Astrocyte (in vitro differentiated cells and primary cell): ENCODE measurements around the gene LRG1. TPM values are rescaled to one million over a fixed set of nuclear protein-coding genes. Genes with fewer than 3 reads are reported as not detected.

Experiments used
- DNase-seq: peaks from one replicate; pipeline ENCODE4 v3.0.0-alpha.2; 2010; ENCODE audit warnings: low read depth
- FAIRE-seq: peaks from 2 replicates; lab custom pipeline; 2011; peaks lifted over from hg19 to GRCh38; lab: Jason Lieb, UNC
- H2AFZ ChIP-seq: 2 replicates; pipeline ENCODE4 v1.6.0; 2012; ENCODE audit warnings: low read depth, low read length, inconsistent platforms
- H3K27ac ChIP-seq: 2 replicates; pipeline ENCODE4 v1.5.1; 2011; ENCODE audit warnings: low read depth, low read length, inconsistent platforms
- H3K27me3 ChIP-seq: 2 replicates; pipeline ENCODE4 v1.6.0; 2011; ENCODE audit warnings: low read length, inconsistent platforms; ENCODE audit not compliant: insufficient read depth
- H3K36me3 ChIP-seq: 2 replicates; pipeline ENCODE4 v1.5.1; 2011; ENCODE audit warnings: low read length, inconsistent platforms; ENCODE audit not compliant: insufficient read depth
- H3K4me1 ChIP-seq: 2 replicates; pipeline ENCODE4 v1.5.1; 2011; ENCODE audit warnings: low read length, inconsistent platforms; ENCODE audit not compliant: insufficient read depth
- H3K4me2 ChIP-seq: 2 replicates; pipeline ENCODE4 v1.6.0; 2012; ENCODE audit warnings: low read length, inconsistent platforms
- H3K4me3 ChIP-seq: 2 replicates; pipeline ENCODE4 v1.5.1; 2011; ENCODE audit warnings: low read depth, mild to moderate bottlenecking, low read length, inconsistent platforms; ENCODE audit not compliant: insufficient read depth
- H3K79me2 ChIP-seq: 2 replicates; pipeline ENCODE4 v1.6.0; 2012; ENCODE audit warnings: mild to moderate bottlenecking, low read length, inconsistent platforms; ENCODE audit not compliant: insufficient read depth
- H3K9ac ChIP-seq: 2 replicates; pipeline ENCODE4 v1.6.0; 2012; ENCODE audit warnings: mild to moderate bottlenecking, low read length, inconsistent platforms
- H3K9me3 ChIP-seq: 2 replicates; pipeline ENCODE4 v1.5.1; 2012; ENCODE audit warnings: low read depth, mild to moderate bottlenecking, low read length, inconsistent platforms; ENCODE audit not compliant: insufficient read depth
- H4K20me1 ChIP-seq: 2 replicates; pipeline ENCODE4 v1.6.0; 2012; ENCODE audit warnings: low read length, inconsistent platforms; ENCODE audit not compliant: insufficient read depth
- H3K27ac Mint-ChIP-seq: one replicate; pipeline ENCODE4 v1.8.0; 2021; ENCODE audit warnings: mild to moderate bottlenecking, mixed read lengths; ENCODE audit not compliant: unreplicated experiment
- H3K27me3 Mint-ChIP-seq: one replicate; pipeline ENCODE4 v1.8.0; 2021; ENCODE audit warnings: low read depth, mixed read lengths; ENCODE audit not compliant: unreplicated experiment
- H3K36me3 Mint-ChIP-seq: one replicate; pipeline ENCODE4 v1.8.0; 2021; ENCODE audit warnings: low read depth, mixed read lengths; ENCODE audit not compliant: unreplicated experiment
- H3K4me1 Mint-ChIP-seq: one replicate; pipeline ENCODE4 v1.8.0; 2021; ENCODE audit warnings: low read depth, mixed read lengths; ENCODE audit not compliant: unreplicated experiment
- H3K4me3 Mint-ChIP-seq: one replicate; pipeline ENCODE4 v1.8.0; 2021; ENCODE audit warnings: mild to moderate bottlenecking, moderate library complexity, mixed read lengths; ENCODE audit not compliant: unreplicated experiment
- H3K9me3 Mint-ChIP-seq: one replicate; pipeline ENCODE4 v1.8.0; 2021; ENCODE audit warnings: mild to moderate bottlenecking, mixed read lengths; ENCODE audit not compliant: unreplicated experiment
- CTCF ChIP-seq: IDR thresholded peaks from 2 replicates; pipeline ENCODE4 v1.5.1; 2011; ENCODE audit warnings: low read depth, mild to moderate bottlenecking, inconsistent platforms, low read length, moderate library complexity; ENCODE audit not compliant: insufficient read depth
- EZH2 ChIP-seq: IDR thresholded peaks from 2 replicates; pipeline ENCODE4 v1.6.1; 2012; ENCODE audit warnings: mild to moderate bottlenecking, low read length, inconsistent platforms; ENCODE audit not compliant: insufficient read depth
- total RNA-seq: library from RNA; stranded (reverse); gene quantifications from 2 replicates; pipeline ENCODE4 v1.2.1, GENCODE V29; 2021

Gene LRG1
- total RNA-seq, 1 donor from 2014 or later, result 0.14 TPM

- H3K36me3 ChIP-seq, result peaks cover 4% of the 10 kb centered on the region
- no peak overlapping the region for H2AFZ ChIP-seq
- peaks cover 6% of the 10 kb centered on the region for H3K4me1 ChIP-seq
- no peak overlapping the region for H3K27ac Mint-ChIP-seq
- DNase-seq (no peak), FAIRE-seq (no peak)
- no peaks in the 10 kb centered on the region for H3K9me3 ChIP-seq
- no peaks in the 10 kb centered on the region for H3K27me3 Mint-ChIP-seq
- H3K4me3 Mint-ChIP-seq, result no peak overlapping the region
- H3K4me1 Mint-ChIP-seq, result no peaks in the 10 kb centered on the region
- no peaks in the 10 kb centered on the region for H3K27me3 ChIP-seq
- TF ChIP-seq CTCF (no peak), EZH2 (no peak)
- no peak overlapping the region for H3K4me2 ChIP-seq
- no peaks in the 10 kb centered on the region for H3K9me3 Mint-ChIP-seq
- H3K27ac ChIP-seq, result no peak overlapping the region
- no peaks in the 10 kb centered on the region for H4K20me1 ChIP-seq
- H3K9ac ChIP-seq, result no peak overlapping the region
- no peak overlapping the region for H3K4me3 ChIP-seq
- no peaks in the 10 kb centered on the region for H3K79me2 ChIP-seq
- H3K36me3 Mint-ChIP-seq, result peaks cover 5% of the 10 kb centered on the region
Observed at GRCh38 chr19:4498694-4499093, 41.1 kb downstream of the LRG1 start.

- Mint-ChIP-seq H3K27me3 (no peaks in the 10 kb centered on the region), H3K9me3 (no peaks in the 10 kb centered on the region), H3K4me3 (no peak overlapping the region), H3K27ac (no peak overlapping the region), H3K4me1 (no peaks in the 10 kb centered on the region), H3K36me3 (peaks cover 5% of the 10 kb centered on the region)
- Histone ChIP-seq H3K4me2 (no peak overlapping the region), H2AFZ (no peak overlapping the region), H3K9me3 (no peaks in the 10 kb centered on the region), H3K27ac (no peak overlapping the region), H3K4me3 (no peak overlapping the region), H3K4me1 (peaks cover 6% of the 10 kb centered on the region), H4K20me1 (peaks cover 4% of the 10 kb centered on the region), H3K9ac (no peak overlapping the region), H3K27me3 (no peaks in the 10 kb centered on the region), H3K79me2 (no peaks in the 10 kb centered on the region), H3K36me3 (peaks cover 4% of the 10 kb centered on the region)
- FAIRE-seq, result no peak
- DNase-seq, result no peak
- no peak for TF ChIP-seq CTCF
- no peak for TF ChIP-seq EZH2
Observed at GRCh38 chr19:4497770-4498389, 42.0 kb downstream of the LRG1 start.

- no peaks in the 10 kb centered on the region for H3K27me3 Mint-ChIP-seq
Observed at GRCh38 chr19:4496304-4496703, 43.5 kb downstream of the LRG1 start.

More at GRCh38 chr19:4496304-4496703, 43.5 kb downstream of the LRG1 start:
- H3K4me2 ChIP-seq, result no peak overlapping the region
- H3K9me3 ChIP-seq, result no peaks in the 10 kb centered on the region
- Mint-ChIP-seq H3K4me1 (no peaks in the 10 kb centered on the region), H3K36me3 (peaks cover 3% of the 10 kb centered on the region), H3K9me3 (no peaks in the 10 kb centered on the region), H3K27ac (no peak overlapping the region), H3K4me3 (no peak overlapping the region)
- H3K36me3 ChIP-seq, result peaks cover 11% of the 10 kb centered on the region
- TF ChIP-seq EZH2 (no peak), CTCF (no peak)
- H3K4me3 ChIP-seq, result no peak overlapping the region
- H3K9ac ChIP-seq, result no peak overlapping the region
- H3K27me3 ChIP-seq, result no peaks in the 10 kb centered on the region
- H3K79me2 ChIP-seq, result peaks cover 8% of the 10 kb centered on the region
- peaks cover 16% of the 10 kb centered on the region for H4K20me1 ChIP-seq
- H2AFZ ChIP-seq, result no peak overlapping the region
- FAIRE-seq (no peak), DNase-seq (no peak)
- H3K4me1 ChIP-seq, result no peaks in the 10 kb centered on the region
- no peak overlapping the region for H3K27ac ChIP-seq
